ENCODE results near the gene SLC35B1. TPM values are rescaled to one million over a fixed set of nuclear protein-coding genes. Genes with fewer than 3 reads are reported as not detected.

The SLC35B1 gene
- total RNA-seq, 2 donors from 2014 or later, result 59.4 to 80.5 TPM

DNA sequence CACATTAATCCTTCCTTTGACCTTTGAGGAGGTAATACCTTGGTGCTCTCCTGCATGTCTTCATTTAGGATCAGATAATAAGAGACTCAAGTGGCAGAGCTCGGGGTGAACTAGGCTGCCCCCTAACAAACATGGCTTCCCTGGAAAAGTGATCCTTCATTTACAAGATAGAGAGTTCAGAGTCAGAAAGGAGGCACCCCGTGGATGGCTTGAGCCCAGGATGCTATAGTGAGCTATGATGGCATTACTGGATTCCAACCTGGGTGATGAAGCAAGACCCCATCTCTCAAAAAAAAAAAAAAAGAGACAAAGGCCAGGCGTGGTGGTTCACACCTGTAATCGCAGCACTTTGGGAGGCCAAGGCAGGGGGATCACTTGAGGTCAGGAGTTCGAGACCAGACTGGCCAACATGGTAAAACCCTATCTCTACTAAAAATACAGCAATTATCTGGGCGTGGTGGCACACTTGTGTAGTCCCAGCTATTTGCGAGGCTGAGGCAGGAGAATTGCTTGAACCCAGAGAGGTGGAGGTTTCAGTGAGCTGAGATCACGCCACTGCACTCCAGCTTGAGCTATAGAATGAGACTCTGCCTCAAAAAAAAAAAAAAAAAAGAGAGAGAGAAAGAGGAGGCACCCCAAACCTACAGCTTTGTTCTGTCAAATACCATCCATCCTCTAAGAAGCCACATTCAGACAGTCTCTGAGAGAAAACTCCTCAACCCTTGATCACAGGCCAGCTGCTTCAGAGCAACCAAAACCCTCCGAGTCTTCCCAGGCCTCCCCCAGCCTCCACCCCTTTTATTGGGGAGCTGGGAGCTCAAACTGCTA lies 48.8 kb upstream of the SLC35B1 start:
- WGBS, 2 experiments (ENCODE audit: insufficient coverage in 1 of 2, insufficient read length in 1 of 2), result 79 to 93% methylated on average over 7 to 9 of the region's 9 CpGs
- H3K36me3 Mint-ChIP-seq (ENCODE audit: low read depth), result peaks cover 18% of the 10 kb centered on the region
- peak overlapping the region; percentile 48 for H3K27ac Mint-ChIP-seq
- H3K27me3 Mint-ChIP-seq (ENCODE audit: insufficient read depth), result no peaks in the 10 kb centered on the region
- Histone ChIP-seq H3K9me3 (ENCODE audit: control insufficient read depth, low read length) (no peaks in the 10 kb centered on the region), H3K27me3 (ENCODE audit: control insufficient read depth, insufficient read depth, low read length, poor library complexity, severe bottlenecking) (no peaks in the 10 kb centered on the region), H3K36me3 (ENCODE audit: control insufficient read depth, insufficient read depth, low read length) (peaks cover 7% of the 10 kb centered on the region), H3K4me1 (ENCODE audit: control insufficient read depth, insufficient read depth, low read length) (no peaks in the 10 kb centered on the region), H3K27ac (ENCODE audit: low read depth, low read length) (no peak overlapping the region), H3K9ac (ENCODE audit: extremely low read depth, low read length, poor library complexity, severe bottlenecking) (no peak overlapping the region), H3K4me3 (ENCODE audit: low read length) (no peak overlapping the region)
- H3K4me3 Mint-ChIP-seq, result no peak overlapping the region
- DNase-seq, result no peak
- H3K4me1 Mint-ChIP-seq, result peaks cover 10% of the 10 kb centered on the region
- no peaks in the 10 kb centered on the region for H3K9me3 Mint-ChIP-seq
- TF ChIP-seq, protein P1, sequence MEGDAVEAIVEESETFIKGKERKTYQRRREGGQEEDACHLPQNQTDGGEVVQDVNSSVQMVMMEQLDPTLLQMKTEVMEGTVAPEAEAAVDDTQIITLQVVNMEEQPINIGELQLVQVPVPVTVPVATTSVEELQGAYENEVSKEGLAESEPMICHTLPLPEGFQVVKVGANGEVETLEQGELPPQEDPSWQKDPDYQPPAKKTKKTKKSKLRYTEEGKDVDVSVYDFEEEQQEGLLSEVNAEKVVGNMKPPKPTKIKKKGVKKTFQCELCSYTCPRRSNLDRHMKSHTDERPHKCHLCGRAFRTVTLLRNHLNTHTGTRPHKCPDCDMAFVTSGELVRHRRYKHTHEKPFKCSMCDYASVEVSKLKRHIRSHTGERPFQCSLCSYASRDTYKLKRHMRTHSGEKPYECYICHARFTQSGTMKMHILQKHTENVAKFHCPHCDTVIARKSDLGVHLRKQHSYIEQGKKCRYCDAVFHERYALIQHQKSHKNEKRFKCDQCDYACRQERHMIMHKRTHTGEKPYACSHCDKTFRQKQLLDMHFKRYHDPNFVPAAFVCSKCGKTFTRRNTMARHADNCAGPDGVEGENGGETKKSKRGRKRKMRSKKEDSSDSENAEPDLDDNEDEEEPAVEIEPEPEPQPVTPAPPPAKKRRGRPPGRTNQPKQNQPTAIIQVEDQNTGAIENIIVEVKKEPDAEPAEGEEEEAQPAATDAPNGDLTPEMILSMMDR (conservative IDR thresholded peaks at IDR 0.05), result no peak

DNA sequence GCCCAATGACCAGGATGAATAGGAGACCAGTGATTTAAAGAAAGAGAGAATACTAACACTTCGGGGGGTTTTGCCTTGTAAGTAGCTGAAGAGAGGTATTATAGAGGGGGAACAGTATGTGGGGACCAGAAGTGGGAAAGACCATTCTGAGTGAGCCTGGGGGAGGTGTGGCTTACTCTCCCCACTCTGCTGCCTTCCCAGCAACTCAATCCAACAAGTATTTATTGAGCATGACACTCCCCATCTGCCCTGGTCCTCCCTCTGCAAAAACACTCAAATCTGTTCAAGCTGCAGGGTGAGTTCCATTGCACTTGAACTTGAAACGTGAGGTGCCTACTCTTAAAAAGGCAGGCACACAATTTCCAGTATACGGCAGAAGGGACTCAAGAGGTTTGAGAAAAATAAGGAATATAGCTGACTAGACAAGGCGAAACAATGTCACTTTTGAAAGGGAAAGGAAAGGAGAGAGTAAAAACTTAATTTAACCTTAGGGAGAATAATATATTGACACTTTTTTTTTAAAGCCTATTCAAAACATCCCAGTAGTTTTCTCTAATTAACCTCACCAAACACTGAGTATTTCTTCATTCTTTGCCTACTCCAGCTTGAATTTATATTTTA lies 48.0 kb upstream of the SLC35B1 start:
- H3K27ac ChIP-seq (ENCODE audit: low read depth, low read length), result no peak overlapping the region
- H3K9me3 ChIP-seq (ENCODE audit: control insufficient read depth, low read length), result no peaks in the 10 kb centered on the region
- 94 to 97% methylated on average over 2 to 4 of the region's 4 CpGs for WGBS, 2 experiments (ENCODE audit: insufficient coverage in 1 of 2, insufficient read length in 1 of 2)
- H3K4me1 ChIP-seq (ENCODE audit: control insufficient read depth, insufficient read depth, low read length), result no peaks in the 10 kb centered on the region
- Mint-ChIP-seq H3K36me3 (ENCODE audit: low read depth) (peaks cover 18% of the 10 kb centered on the region), H3K4me1 (peaks cover 5% of the 10 kb centered on the region), H3K4me3 (no peak overlapping the region), H3K27me3 (ENCODE audit: insufficient read depth) (no peaks in the 10 kb centered on the region), H3K9me3 (no peaks in the 10 kb centered on the region), H3K27ac (no peak overlapping the region)
- H3K9ac ChIP-seq (ENCODE audit: extremely low read depth, low read length, poor library complexity, severe bottlenecking), result no peak overlapping the region
- TF ChIP-seq, protein P1 (conservative IDR thresholded peaks at IDR 0.05), result no peak
- H3K36me3 ChIP-seq (ENCODE audit: control insufficient read depth, insufficient read depth, low read length), result peaks cover 7% of the 10 kb centered on the region
- no peak overlapping the region for H3K4me3 ChIP-seq (ENCODE audit: low read length)
- no peaks in the 10 kb centered on the region for H3K27me3 ChIP-seq (ENCODE audit: control insufficient read depth, insufficient read depth, low read length, poor library complexity, severe bottlenecking)
- no peak for DNase-seq

DNA sequence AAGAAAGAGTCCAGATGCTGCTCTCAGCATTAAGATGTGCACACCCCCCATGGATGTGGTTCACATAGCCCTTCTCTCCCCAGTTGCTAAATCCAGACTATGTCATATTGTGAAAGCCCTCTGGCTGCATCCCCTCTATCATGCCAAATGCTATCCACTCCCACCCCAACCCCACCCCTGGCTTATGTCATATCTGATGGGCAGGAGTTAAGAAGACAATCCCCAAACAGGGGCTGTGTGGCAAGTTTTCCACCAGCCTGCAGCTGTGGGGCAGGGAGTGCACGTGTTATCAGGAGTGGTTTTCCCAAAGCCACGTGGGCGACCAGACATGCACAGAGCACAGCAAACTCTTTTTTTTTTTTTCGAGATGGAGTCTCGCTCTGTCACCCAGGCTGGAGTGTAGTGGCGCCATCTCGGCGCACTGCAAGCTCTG lies 46.2 kb upstream of the SLC35B1 start:
- no peaks in the 10 kb centered on the region for H3K27me3 Mint-ChIP-seq (ENCODE audit: insufficient read depth)

More for the DNA sequence above, 46.2 kb upstream of the SLC35B1 start:
- Mint-ChIP-seq H3K36me3 (ENCODE audit: low read depth) (peaks cover 25% of the 10 kb centered on the region), H3K27ac (no peak overlapping the region), H3K4me3 (no peak overlapping the region), H3K9me3 (no peaks in the 10 kb centered on the region), H3K4me1 (no peaks in the 10 kb centered on the region)
- Histone ChIP-seq H3K27ac (ENCODE audit: low read depth, low read length) (no peak overlapping the region), H3K4me1 (ENCODE audit: control insufficient read depth, insufficient read depth, low read length) (no peaks in the 10 kb centered on the region), H3K27me3 (ENCODE audit: control insufficient read depth, insufficient read depth, low read length, poor library complexity, severe bottlenecking) (no peaks in the 10 kb centered on the region), H3K9ac (ENCODE audit: extremely low read depth, low read length, poor library complexity, severe bottlenecking) (no peak overlapping the region), H3K4me3 (ENCODE audit: low read length) (no peak overlapping the region), H3K9me3 (ENCODE audit: control insufficient read depth, low read length) (no peaks in the 10 kb centered on the region), H3K36me3 (ENCODE audit: control insufficient read depth, insufficient read depth, low read length) (peaks cover 7% of the 10 kb centered on the region)
- no peak for DNase-seq
- TF ChIP-seq, protein P1 (conservative IDR thresholded peaks at IDR 0.05), result no peak
- 91 to 96% methylated on average over 7 to 8 of the region's 8 CpGs for WGBS, 2 experiments (ENCODE audit: insufficient coverage in 1 of 2, insufficient read length in 1 of 2)

Measured in endodermal cell (in vitro differentiated cells).